Keratinocyte (primary cell): Measurements from ENCODE around the gene SZRD1. TPM values are rescaled to one million over a fixed set of nuclear protein-coding genes. Genes with fewer than 3 reads are reported as not detected.

Source experiments
- DNase-seq: peaks from one replicate; pipeline ENCODE4 v3.0.0-alpha.2; 2011; ENCODE audit warnings: low read depth, missing footprints, low spot score
- FAIRE-seq: peaks from 2 replicates; lab custom pipeline; 2011; peaks lifted over from hg19 to GRCh38; lab: Jason Lieb, UNC
- H2AFZ ChIP-seq: 2 replicates; pipeline ENCODE4 v1.6.0; 2012; ENCODE audit warnings: low read length, control low read depth, inconsistent platforms; ENCODE audit not compliant: control insufficient read depth
- H3K27ac ChIP-seq: 2 replicates; pipeline ENCODE4 v1.5.1; 2011; ENCODE audit warnings: low read length; ENCODE audit not compliant: control insufficient read depth, insufficient read depth
- H3K27me3 ChIP-seq: 3 replicates; pipeline ENCODE4 v1.6.0; 2011; ENCODE audit warnings: low read length; ENCODE audit not compliant: control insufficient read depth, insufficient read depth; ENCODE audit errors: extremely low read depth
- H3K36me3 ChIP-seq, 2 experiments: 2 replicates in 1 of 2; 3 replicates in 1 of 2; pipeline ENCODE4 v1.5.1; 2011; ENCODE audit warnings: low read length in 2 of 2, mild to moderate bottlenecking in 1 of 2; ENCODE audit not compliant: control insufficient read depth in 2 of 2, insufficient read depth in 2 of 2; ENCODE audit errors: extremely low read depth in 1 of 2
- H3K4me1 ChIP-seq: 3 replicates; pipeline ENCODE4 v1.5.1; 2011; ENCODE audit warnings: low read length; ENCODE audit not compliant: control insufficient read depth, insufficient read depth; ENCODE audit errors: extremely low read depth
- H3K4me2 ChIP-seq: 3 replicates; pipeline ENCODE4 v1.6.0; 2011; ENCODE audit warnings: low read depth, low read length; ENCODE audit not compliant: control insufficient read depth, insufficient read depth; ENCODE audit errors: extremely low read depth
- H3K4me3 ChIP-seq, 3 experiments: fragments of 200-600 bp in 1 of 3; sonication (generic) in 1 of 3; 2 replicates in 2 of 3; 3 replicates in 1 of 3; pipeline ENCODE4 v1.5.1; 2011 to 2016; ENCODE audit warnings: low read length in 3 of 3, mild to moderate bottlenecking in 3 of 3, control low read depth in 2 of 3, inconsistent platforms in 1 of 3, low read depth in 1 of 3, mixed read lengths in 1 of 3, mixed run types in 1 of 3, moderate library complexity in 1 of 3; ENCODE audit not compliant: control insufficient read depth in 2 of 3, insufficient read depth in 2 of 3; ENCODE audit errors: extremely low read depth in 1 of 3
- H3K79me2 ChIP-seq: 2 replicates; pipeline ENCODE4 v1.6.0; 2012; ENCODE audit warnings: low read length; ENCODE audit not compliant: control insufficient read depth, insufficient read depth
- H3K9ac ChIP-seq: 3 replicates; pipeline ENCODE4 v1.6.0; 2011; ENCODE audit warnings: low read length; ENCODE audit not compliant: control insufficient read depth, insufficient read depth; ENCODE audit errors: extremely low read depth
- H3K9me1 ChIP-seq: 3 replicates; pipeline ENCODE4 v1.6.0; 2011; ENCODE audit warnings: low read length; ENCODE audit not compliant: control insufficient read depth, insufficient read depth; ENCODE audit errors: extremely low read depth
- H3K9me3 ChIP-seq: 2 replicates; pipeline ENCODE4 v1.5.1; 2012; ENCODE audit warnings: low read depth, low read length; ENCODE audit not compliant: control insufficient read depth
- H4K20me1 ChIP-seq: 3 replicates; pipeline ENCODE4 v1.6.0; 2011; ENCODE audit warnings: low read length; ENCODE audit not compliant: control insufficient read depth, insufficient read depth; ENCODE audit errors: extremely low read depth
- EZH2 ChIP-seq: IDR thresholded peaks from one replicate; pipeline ENCODE4 v1.6.1; 2012; ENCODE audit warnings: inconsistent platforms, mild to moderate bottlenecking, low read length, moderate library complexity
- dilution Hi-C: fragments of 300-500 bp; cut with MboI; formaldehyde crosslinking; loops from one replicate; pipeline ENCODE4 v1.7.0; 2020; ENCODE audit warnings: low sequenced_read_pairs; ENCODE audit not compliant: extremely low pct_ligation_motif_present
- polyA plus RNA-seq, 5 experiments: library from polyadenylated mRNA; depleted of rRNA in 3 of 5; stranded (reverse) in 3 of 5; stranded (forward) in 1 of 5; unstranded in 1 of 5; fragments of >200 nt; gene quantifications; 1 replicate in 1 of 5; 2 replicates in 3 of 5; 3 replicates in 1 of 5; pipeline versions ENCODE4 v1.2.1 to v1.2.3, GENCODE V29; 2011 to 2012; ENCODE audit warnings: missing spikeins in 2 of 5, low read depth in 1 of 5, low replicate concordance in 1 of 5
- TF ChIP-seq, protein P1 (sequence below), 3 experiments: IDR thresholded peaks in 1 of 3; conservative IDR thresholded peaks in 1 of 3; optimal IDR thresholded peaks in 1 of 3; 2 replicates in 2 of 3; 3 replicates in 1 of 3; pipeline versions ENCODE3 to v1.5.1; 2011; ENCODE audit warnings: low read length in 3 of 3, mild to moderate bottlenecking in 3 of 3, moderate library complexity in 2 of 3, control low read depth in 1 of 3, inconsistent platforms in 1 of 3; ENCODE audit not compliant: insufficient read depth in 2 of 3; ENCODE audit errors: extremely low read depth in 1 of 3

SZRD1 gene
- polyA plus RNA-seq, 1 donor (not counting 4 experiments of a cell fraction or from before 2014, with no cell fraction given): 68.7 TPM

DNA sequence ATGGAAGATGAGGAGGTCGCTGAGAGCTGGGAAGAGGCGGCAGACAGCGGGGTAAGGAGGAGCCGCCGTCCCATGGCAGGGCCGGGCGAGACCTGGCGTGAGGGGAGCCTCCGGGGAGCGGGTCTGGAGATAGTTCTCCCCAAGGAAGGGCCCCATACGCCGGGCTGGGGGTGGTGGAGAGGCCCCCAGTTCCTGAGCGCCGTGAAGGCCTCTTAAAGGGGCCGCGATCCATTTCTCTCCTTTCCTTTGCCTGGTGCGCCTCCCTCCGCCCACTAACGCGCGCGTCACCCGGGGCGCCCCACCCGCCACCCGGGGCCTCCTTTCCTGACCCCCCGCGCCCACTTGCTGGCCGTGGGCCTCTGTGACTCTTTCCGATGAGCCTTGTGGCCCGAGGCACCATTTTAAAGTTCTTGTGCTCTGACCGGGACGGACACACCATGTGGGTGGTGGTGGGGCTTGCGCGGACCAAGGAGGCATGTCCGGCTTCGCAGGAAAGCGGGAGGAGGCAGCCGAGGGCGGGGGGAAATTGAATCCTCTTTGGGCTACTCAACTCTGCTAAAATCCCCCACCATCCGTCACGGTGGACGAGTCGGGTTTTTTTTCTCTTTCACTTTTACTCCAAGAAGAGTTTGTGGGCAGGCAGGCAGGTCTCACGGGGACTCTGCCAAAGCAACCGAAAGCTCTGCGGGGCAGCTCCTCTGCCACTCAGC, 371 bp downstream of the SZRD1 start:
- DNase-seq (peak; percentile 45), FAIRE-seq (no peak)
- Histone ChIP-seq H3K4me3 (peak overlapping the region; percentile 84 to 97 (median 84)), H3K36me3 (no peaks in the 10 kb centered on the region), H3K9me1 (peaks cover 2% of the 10 kb centered on the region), H3K79me2 (peaks cover 48% of the 10 kb centered on the region), H3K9me3 (no peaks in the 10 kb centered on the region), H3K4me1 (peaks cover 20% of the 10 kb centered on the region), H3K4me2 (peak overlapping the region; percentile 88), H3K9ac (peak overlapping the region; percentile 93), H3K27me3 (no peaks in the 10 kb centered on the region), H3K27ac (peak overlapping the region; percentile 96), H2AFZ (peak overlapping the region; percentile 81), H4K20me1 (peaks cover 10% of the 10 kb centered on the region)
- TF ChIP-seq, protein P1, sequence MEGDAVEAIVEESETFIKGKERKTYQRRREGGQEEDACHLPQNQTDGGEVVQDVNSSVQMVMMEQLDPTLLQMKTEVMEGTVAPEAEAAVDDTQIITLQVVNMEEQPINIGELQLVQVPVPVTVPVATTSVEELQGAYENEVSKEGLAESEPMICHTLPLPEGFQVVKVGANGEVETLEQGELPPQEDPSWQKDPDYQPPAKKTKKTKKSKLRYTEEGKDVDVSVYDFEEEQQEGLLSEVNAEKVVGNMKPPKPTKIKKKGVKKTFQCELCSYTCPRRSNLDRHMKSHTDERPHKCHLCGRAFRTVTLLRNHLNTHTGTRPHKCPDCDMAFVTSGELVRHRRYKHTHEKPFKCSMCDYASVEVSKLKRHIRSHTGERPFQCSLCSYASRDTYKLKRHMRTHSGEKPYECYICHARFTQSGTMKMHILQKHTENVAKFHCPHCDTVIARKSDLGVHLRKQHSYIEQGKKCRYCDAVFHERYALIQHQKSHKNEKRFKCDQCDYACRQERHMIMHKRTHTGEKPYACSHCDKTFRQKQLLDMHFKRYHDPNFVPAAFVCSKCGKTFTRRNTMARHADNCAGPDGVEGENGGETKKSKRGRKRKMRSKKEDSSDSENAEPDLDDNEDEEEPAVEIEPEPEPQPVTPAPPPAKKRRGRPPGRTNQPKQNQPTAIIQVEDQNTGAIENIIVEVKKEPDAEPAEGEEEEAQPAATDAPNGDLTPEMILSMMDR (optimal IDR thresholded peaks at IDR 0.05 in 1 of 3, IDR thresholded peaks at IDR 0.05 in 1 of 3, conservative IDR thresholded peaks at IDR 0.05 in 1 of 3; ENCODE audit: extremely low read depth in 1 of 3, insufficient read depth in 2 of 3, low read length in 3 of 3): peak in 2 of 3 experiments; percentile 8 to 12
- no peak for TF ChIP-seq EZH2
- dilution Hi-C loops: no loop called here

DNA sequence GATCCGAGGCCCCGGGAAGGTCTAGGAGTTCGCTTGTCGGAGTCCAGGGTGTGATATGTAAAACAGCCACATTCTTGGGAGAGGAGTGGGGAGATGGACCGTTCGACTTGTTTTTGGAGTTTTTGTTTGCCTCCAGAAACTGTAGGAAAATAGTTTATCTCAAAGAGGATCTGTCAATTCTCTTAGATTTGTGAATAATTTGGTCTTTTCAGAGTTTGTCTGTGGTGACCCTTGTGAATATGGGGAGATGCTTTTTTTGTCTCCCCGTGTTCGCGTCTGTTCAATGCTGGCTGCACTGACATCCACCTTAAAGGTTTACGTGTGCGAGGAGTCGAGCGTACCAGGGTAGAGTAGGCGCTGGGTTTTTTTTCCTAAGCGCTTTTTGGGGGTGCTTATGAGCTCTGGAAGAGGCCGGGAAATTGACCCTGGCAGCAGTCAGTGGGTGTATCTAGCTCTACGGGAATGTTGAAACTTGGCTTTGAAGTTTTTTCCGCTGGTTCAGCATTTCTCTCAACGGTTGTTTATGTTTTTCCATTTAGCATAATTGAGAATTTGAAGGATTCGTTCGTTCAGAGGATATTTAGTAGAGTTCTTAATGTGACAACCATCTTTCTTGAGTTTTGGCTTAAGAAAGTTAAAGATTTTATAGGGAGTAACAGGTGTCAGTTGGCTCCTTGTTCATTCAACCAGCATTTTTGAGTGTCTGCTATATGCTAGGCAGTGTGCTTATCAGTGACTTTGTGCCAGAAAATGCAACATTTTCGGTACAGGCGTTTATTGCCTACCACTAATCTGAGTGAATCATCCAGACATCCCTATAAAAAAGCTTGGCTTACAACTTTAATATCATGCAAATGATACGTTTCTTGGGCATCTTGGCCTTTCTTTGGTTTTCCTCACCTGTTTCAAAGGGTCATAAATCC, 1.2 kb downstream of the SZRD1 start:
- Histone ChIP-seq H3K4me3 (peak overlapping the region; percentile 84 to 97 (median 84)), H3K27me3 (no peaks in the 10 kb centered on the region), H3K9me1 (peaks cover 7% of the 10 kb centered on the region), H3K4me2 (peak overlapping the region; percentile 88), H2AFZ (no peak overlapping the region), H4K20me1 (peaks cover 10% of the 10 kb centered on the region), H3K79me2 (peaks cover 55% of the 10 kb centered on the region), H3K4me1 (peaks cover 20% of the 10 kb centered on the region), H3K9ac (peak overlapping the region; percentile 93), H3K36me3 (peaks cover 0 to 2% of the 10 kb centered on the region in 2 experiments), H3K27ac (peak overlapping the region; percentile 96), H3K9me3 (no peaks in the 10 kb centered on the region)
- TF ChIP-seq, protein P1 (optimal IDR thresholded peaks at IDR 0.05 in 1 of 3, IDR thresholded peaks at IDR 0.05 in 1 of 3, conservative IDR thresholded peaks at IDR 0.05 in 1 of 3; ENCODE audit: extremely low read depth in 1 of 3, insufficient read depth in 2 of 3, low read length in 3 of 3): no peak
- TF ChIP-seq EZH2: no peak
- FAIRE-seq: no peak
- no peak for DNase-seq
- dilution Hi-C loops: no loop called here
